Natural killer cell (primary cell): ENCODE measurements around the gene KLHL22. TPM values are rescaled to one million over a fixed set of nuclear protein-coding genes. Genes with fewer than 3 reads are reported as not detected.
A peak's percentile ranks its signal among the peaks of the same experiment; 100 is the strongest.
"Not testable (repeated sequence)": the region's sequence is repeated elsewhere in the genome, so short reads cannot be mapped to it uniquely, and the experiment has no call there.

Experiments used
- ATAC-seq, 3 donors: fragments of 150-1000 bp in 2 of 3; fragments of 200-7000 bp in 1 of 3; cut with Tn5 transposase; 1 replicate in 1 of 3; 2 replicates in 2 of 3; pipeline ENCODE4 v1.10.0; 2021; ENCODE audit warnings: mild to moderate bottlenecking in 2 of 3, moderate library complexity in 2 of 3
- DNase-seq, 2 donors: peaks; one replicate each; pipeline versions ENCODE4 v3.0.0 to v3.0.0-alpha.2; 2013 to 2021; ENCODE audit warnings: mixed read lengths in 1 of 2
- H3K27ac ChIP-seq: one replicate; pipeline ENCODE4 v1.5.1; 2013; ENCODE audit warnings: mild to moderate bottlenecking, low read length
- H3K27me3 ChIP-seq: one replicate; pipeline ENCODE4 v1.6.1; 2013; ENCODE audit warnings: low read length; ENCODE audit not compliant: control insufficient read depth, insufficient read depth
- H3K36me3 ChIP-seq: one replicate; pipeline ENCODE4 v1.6.1; 2013; ENCODE audit warnings: low read length; ENCODE audit not compliant: control insufficient read depth, insufficient read depth
- H3K4me1 ChIP-seq: one replicate; pipeline ENCODE4 v1.6.1; 2013; ENCODE audit warnings: low read length; ENCODE audit not compliant: control insufficient read depth, insufficient read depth
- H3K4me3 ChIP-seq: one replicate; pipeline ENCODE4 v1.5.1; 2013; ENCODE audit warnings: low read length
- H3K9me3 ChIP-seq: one replicate; pipeline ENCODE4 v1.6.1; 2013; ENCODE audit warnings: low read length; ENCODE audit not compliant: control insufficient read depth, insufficient read depth
- H3K27ac Mint-ChIP-seq, 2 donors: one replicate each; pipeline ENCODE4 v1.8.0; 2022; ENCODE audit warnings: mild to moderate bottlenecking in 2 of 2, mixed read lengths in 2 of 2, moderate library complexity in 1 of 2
- H3K27me3 Mint-ChIP-seq, 2 donors: one replicate each; pipeline ENCODE4 v1.8.0; 2022; ENCODE audit warnings: low read depth in 2 of 2, mixed read lengths in 2 of 2
- H3K36me3 Mint-ChIP-seq: one replicate; pipeline ENCODE4 v1.8.0; 2022; ENCODE audit warnings: mixed read lengths
- H3K4me1 Mint-ChIP-seq, 2 donors: one replicate each; pipeline ENCODE4 v1.8.0; 2022; ENCODE audit warnings: mixed read lengths in 2 of 2
- H3K4me3 Mint-ChIP-seq: one replicate; pipeline ENCODE4 v1.8.0; 2022; ENCODE audit warnings: mild to moderate bottlenecking, moderate library complexity, mixed read lengths
- H3K9me3 Mint-ChIP-seq, 2 donors: one replicate each; pipeline ENCODE4 v1.8.0; 2022; ENCODE audit warnings: mixed read lengths in 2 of 2
- CTCF ChIP-seq: fragments of 200-600 bp; IDR thresholded peaks from one replicate; pipeline ENCODE4 v1.8.0; 2022; ENCODE audit warnings: antibody characterized with exemption
- WGBS: methylation state at CpG from one replicate; pipeline ENCODE4 v1.1.7; 2013; ENCODE audit warnings: missing lambda C conversion rate; ENCODE audit not compliant: insufficient coverage; 5-methylcytosine and 5-hydroxymethylcytosine counted together
- intact Hi-C: fragments of 100-400 bp; cut with micrococcal nuclease; formaldehyde crosslinking; loops from one replicate; pipeline ENCODE4 v1.14.2; 2022
- total RNA-seq, 4 donors: library from RNA; stranded (reverse); fragments of 120-200 nt in 1 of 4; gene quantifications; one replicate each; pipeline versions ENCODE4 v1.2.3 to v1.2.4, GENCODE V29; 2013 to 2022

The KLHL22 gene
- total RNA-seq, 3 donors from 2014 or later (not counting 1 experiment from before 2014, with no cell fraction given), result 26.5 to 53.0 (median 31.0) TPM

- Histone ChIP-seq H3K9me3 (no peaks in the 10 kb centered on the region), H3K36me3 (peaks cover 5% of the 10 kb centered on the region), H3K4me3 (no peak overlapping the region), H3K27ac (no peak overlapping the region), H3K4me1 (no peaks in the 10 kb centered on the region), H3K27me3 (no peaks in the 10 kb centered on the region)
- H3K4me1 Mint-ChIP-seq, result peaks cover 4 to 7% of the 10 kb centered on the region in 2 donors
- intact Hi-C loops, result no loop called here
- H3K27ac Mint-ChIP-seq, result no peak overlapping the region
- ATAC-seq (no peak), DNase-seq (peak in 1 of 2 donors; percentile 27)
- no peaks in the 10 kb centered on the region for H3K27me3 Mint-ChIP-seq
- 96% methylated on average over 3 of the region's 4 CpGs for WGBS
- no peak overlapping the region for H3K4me3 Mint-ChIP-seq
- no peak for TF ChIP-seq CTCF
- no peaks in the 10 kb centered on the region for H3K9me3 Mint-ChIP-seq
- no peaks in the 10 kb centered on the region for H3K36me3 Mint-ChIP-seq
Observed at GRCh38 chr22:20475115-20475436, 20.5 kb downstream of the KLHL22 start.

- TF ChIP-seq CTCF, result no peak
- Histone ChIP-seq H3K27ac (no peak overlapping the region), H3K9me3 (no peaks in the 10 kb centered on the region), H3K36me3 (peaks cover 11% of the 10 kb centered on the region), H3K4me1 (no peaks in the 10 kb centered on the region), H3K4me3 (no peak overlapping the region), H3K27me3 (no peaks in the 10 kb centered on the region)
- ATAC-seq (no peak), DNase-seq (no peak)
- Mint-ChIP-seq H3K27ac (peak overlapping the region; percentile 14 to 68), H3K4me1 (peaks cover 0 to 8% of the 10 kb centered on the region in 2 donors), H3K9me3 (no peaks in the 10 kb centered on the region), H3K4me3 (no peak overlapping the region), H3K27me3 (no peaks in the 10 kb centered on the region), H3K36me3 (no peaks in the 10 kb centered on the region)
- WGBS, result 91% methylated on average over 8 of the region's 11 CpGs
- intact Hi-C loops, result no loop called here
Observed at GRCh38 chr22:20472629-20473442, 22.8 kb downstream of the KLHL22 start.

GRCh38 chr22:20471126-20471833 lies 24.3 kb downstream of the KLHL22 start:
- Mint-ChIP-seq H3K27ac (no peak overlapping the region), H3K27me3 (no peaks in the 10 kb centered on the region), H3K9me3 (no peaks in the 10 kb centered on the region), H3K36me3 (no peaks in the 10 kb centered on the region), H3K4me1 (peaks cover 0 to 4% of the 10 kb centered on the region in 2 donors), H3K4me3 (no peak overlapping the region)
- 97% methylated on average over 6 of the region's 9 CpGs for WGBS
- H3K27ac ChIP-seq, result no peak overlapping the region
- no peaks in the 10 kb centered on the region for H3K9me3 ChIP-seq
- H3K27me3 ChIP-seq, result no peaks in the 10 kb centered on the region
- H3K4me3 ChIP-seq, result no peak overlapping the region
- peaks cover 11% of the 10 kb centered on the region for H3K36me3 ChIP-seq
- intact Hi-C loops, result no loop called here
- DNase-seq (no peak), ATAC-seq (no peak)
- no peak for TF ChIP-seq CTCF
- H3K4me1 ChIP-seq, result no peaks in the 10 kb centered on the region

GRCh38 chr22:20470525-20470924 lies 25.1 kb downstream of the KLHL22 start:
- H3K27me3 ChIP-seq, intact Hi-C loops, H3K4me3 ChIP-seq, H3K4me1 ChIP-seq, H3K9me3 ChIP-seq, H3K27ac ChIP-seq, H3K27ac Mint-ChIP-seq, ATAC-seq, DNase-seq, H3K4me1 Mint-ChIP-seq, H3K4me3 Mint-ChIP-seq, H3K9me3 Mint-ChIP-seq, H3K36me3 Mint-ChIP-seq, H3K27me3 Mint-ChIP-seq: not testable (repeated sequence)
- 96% methylated on average over 2 of the region's 2 CpGs for WGBS
- H3K36me3 ChIP-seq, result peaks cover 11% of the 10 kb centered on the region
